Rectal smooth muscle tissue (tissue), 1 donor: Measurements from ENCODE around the gene L3MBTL4.
"Not testable (repeated sequence)": the region's sequence is repeated elsewhere in the genome, so short reads cannot be mapped to it uniquely, and the experiment has no call there.

Source experiments
- H3K27ac ChIP-seq: one replicate; pipeline ENCODE4 v1.7.0; 2013; ENCODE audit warnings: low read depth, low read length, inconsistent platforms
- H3K27me3 ChIP-seq: one replicate; pipeline ENCODE4 v1.7.0; 2013; ENCODE audit warnings: low read length; ENCODE audit not compliant: control insufficient read depth, insufficient read depth
- H3K36me3 ChIP-seq: one replicate; pipeline ENCODE4 v1.7.0; 2013; ENCODE audit warnings: low read length; ENCODE audit not compliant: control insufficient read depth, insufficient read depth
- H3K4me1 ChIP-seq: one replicate; pipeline ENCODE4 v1.7.0; 2013; ENCODE audit warnings: low read length; ENCODE audit not compliant: control insufficient read depth, insufficient read depth
- H3K4me3 ChIP-seq: one replicate; pipeline ENCODE4 v1.7.0; 2013; ENCODE audit warnings: low read length
- H3K9ac ChIP-seq: one replicate; pipeline ENCODE4 v1.7.0; 2013; ENCODE audit warnings: low read length

The L3MBTL4 gene

DNA sequence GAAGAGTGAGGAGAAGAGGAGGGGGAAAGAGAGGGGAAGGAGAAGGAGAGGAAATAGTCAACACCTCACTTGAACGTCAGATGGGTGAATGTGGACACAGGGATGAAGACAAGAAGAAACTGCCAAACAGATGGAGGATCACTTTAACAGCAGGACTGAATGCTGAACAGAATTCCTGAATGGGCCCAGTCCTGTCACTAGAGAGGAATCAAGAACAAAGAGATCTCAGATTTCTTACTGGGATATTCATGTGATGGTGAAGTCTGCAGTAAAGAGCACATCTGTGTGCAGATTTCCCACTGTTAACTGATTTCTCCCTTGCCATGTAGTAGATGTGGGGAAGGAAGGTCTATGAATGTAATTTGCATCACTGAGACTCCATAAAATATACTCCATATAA, 135.4 kb downstream of the L3MBTL4 start:
- H3K4me1 ChIP-seq = no peaks in the 10 kb centered on the region
- no peak overlapping the region for H3K4me3 ChIP-seq
- H3K36me3 ChIP-seq = no peaks in the 10 kb centered on the region
- H3K9ac ChIP-seq = no peak overlapping the region
- no peaks in the 10 kb centered on the region for H3K27me3 ChIP-seq
- no peak overlapping the region for H3K27ac ChIP-seq

DNA sequence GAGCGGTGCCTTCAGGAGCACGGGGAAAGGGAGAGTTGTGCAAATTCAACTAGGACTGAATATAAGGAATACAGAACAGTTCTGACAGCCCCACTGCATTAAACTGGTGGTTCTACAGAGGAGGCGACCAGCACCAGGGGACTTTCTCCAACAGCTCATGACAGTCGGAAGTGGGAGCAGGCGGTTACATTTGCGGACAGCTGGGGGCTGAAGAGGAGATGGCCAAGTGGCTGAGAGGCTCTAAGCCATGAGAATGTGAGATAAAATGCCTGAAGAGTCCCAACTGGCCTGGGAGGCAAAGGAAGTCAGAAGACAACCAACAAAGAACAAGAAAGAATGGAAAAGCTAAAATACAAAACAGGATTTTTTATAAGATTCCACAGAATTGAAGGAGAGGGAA, 141.3 kb downstream of the L3MBTL4 start:
- H3K9ac ChIP-seq = no peak overlapping the region
- H3K36me3 ChIP-seq = peaks cover 3% of the 10 kb centered on the region
- no peak overlapping the region for H3K27ac ChIP-seq
- no peak overlapping the region for H3K4me3 ChIP-seq
- H3K27me3 ChIP-seq = no peaks in the 10 kb centered on the region
- H3K4me1 ChIP-seq = no peaks in the 10 kb centered on the region

DNA sequence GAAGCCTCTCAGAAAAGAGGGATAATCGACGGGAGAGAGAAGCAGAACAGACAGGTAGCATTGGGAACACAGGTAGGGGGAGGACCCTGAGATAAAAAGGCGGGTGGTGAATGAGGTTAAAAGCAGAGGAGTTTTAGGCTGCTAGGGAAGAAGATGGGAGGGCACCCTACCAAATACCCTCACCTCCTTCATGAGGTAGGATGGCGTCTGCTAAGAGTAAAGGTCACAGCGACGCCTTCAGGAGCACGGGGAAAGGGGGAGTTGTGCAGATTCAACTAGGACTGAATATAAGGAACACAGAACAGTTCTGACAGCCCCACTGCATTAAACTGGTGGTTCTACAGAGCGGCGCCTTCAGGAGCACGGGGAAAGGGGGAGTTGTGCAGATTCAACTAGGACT, 142.6 kb downstream of the L3MBTL4 start:
- H3K4me1 ChIP-seq, H3K36me3 ChIP-seq, H3K4me3 ChIP-seq, H3K27me3 ChIP-seq, H3K27ac ChIP-seq, H3K9ac ChIP-seq: not testable (repeated sequence)

DNA sequence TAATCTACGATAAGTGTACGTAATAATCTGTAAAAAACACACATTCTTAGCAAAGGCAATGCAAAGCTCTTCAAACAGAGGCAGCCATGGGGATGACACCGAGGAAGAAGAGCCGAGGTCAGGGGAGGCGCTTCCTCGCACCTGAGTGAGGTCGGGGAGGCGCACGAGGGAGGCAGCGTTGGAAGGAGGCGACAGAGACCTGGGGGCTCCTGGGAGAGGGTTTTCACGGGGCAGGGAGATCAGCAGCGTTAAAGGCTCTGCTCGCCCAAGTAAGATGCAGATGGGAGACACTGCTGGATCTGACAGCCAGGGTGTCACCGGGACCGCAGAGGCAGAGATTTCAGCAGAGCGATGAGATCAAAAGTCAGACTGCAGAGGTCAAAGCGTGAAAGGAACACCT, 143.1 kb downstream of the L3MBTL4 start:
- H3K27ac ChIP-seq = no peak overlapping the region
- H3K36me3 ChIP-seq = peaks cover 3% of the 10 kb centered on the region
- H3K4me3 ChIP-seq = no peak overlapping the region
- no peaks in the 10 kb centered on the region for H3K4me1 ChIP-seq
- H3K9ac ChIP-seq = no peak overlapping the region
- H3K27me3 ChIP-seq = no peaks in the 10 kb centered on the region

DNA sequence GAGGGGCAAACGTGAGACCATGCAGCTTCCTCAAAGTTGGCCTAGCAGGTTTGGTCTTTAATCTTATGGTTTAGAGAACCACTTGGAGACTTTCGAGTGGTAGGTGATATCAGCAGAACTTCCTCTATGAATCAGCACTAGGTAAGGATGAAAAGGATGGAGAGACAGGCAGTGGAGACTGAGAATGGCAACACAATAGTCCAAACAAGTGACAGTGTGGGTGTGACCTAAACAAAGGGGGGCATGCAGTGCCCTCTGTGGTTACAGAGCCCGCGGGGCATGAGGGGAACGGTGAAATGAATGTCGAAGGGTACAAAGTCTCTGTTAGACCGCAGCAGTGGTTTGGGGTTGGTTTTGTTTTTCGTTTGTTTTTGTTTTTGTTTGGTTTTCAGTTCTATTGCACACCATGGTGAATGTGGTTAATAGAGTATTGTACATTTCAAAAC, 143.9 kb downstream of the L3MBTL4 start:
- H3K27ac ChIP-seq = no peak overlapping the region
- H3K36me3 ChIP-seq = peaks cover 3% of the 10 kb centered on the region
- no peak overlapping the region for H3K9ac ChIP-seq
- H3K27me3 ChIP-seq = no peaks in the 10 kb centered on the region
- no peaks in the 10 kb centered on the region for H3K4me1 ChIP-seq
- no peak overlapping the region for H3K4me3 ChIP-seq

DNA sequence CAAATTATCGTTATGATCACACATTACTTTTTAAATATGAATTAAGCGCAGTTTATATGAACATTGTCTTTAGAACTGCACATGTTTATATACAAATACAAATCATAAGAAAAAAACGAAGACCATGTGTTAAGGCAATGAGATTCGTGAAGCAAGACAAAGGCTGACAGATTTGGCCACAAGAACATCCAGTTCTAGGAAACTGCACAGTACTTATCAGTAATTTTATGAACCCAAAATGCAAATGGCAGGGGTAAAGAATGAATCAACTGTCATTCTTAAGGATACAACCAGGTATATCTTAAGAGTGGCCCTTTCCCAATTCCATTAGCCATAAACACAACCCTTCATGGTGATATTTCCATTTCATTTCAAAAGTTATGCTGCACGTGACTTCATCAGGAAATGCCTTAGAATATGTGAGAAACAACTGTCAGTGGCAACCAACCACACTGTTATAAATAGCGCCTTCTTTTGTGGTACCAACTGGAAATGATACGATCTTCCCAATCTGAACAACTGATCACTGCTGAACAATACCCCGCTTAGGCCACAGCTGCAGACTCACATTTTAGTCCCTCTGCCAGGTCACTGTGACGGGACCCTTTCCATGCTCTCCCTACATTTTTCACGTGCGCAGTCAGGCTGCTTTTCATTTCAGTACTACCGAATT, 144.9 kb downstream of the L3MBTL4 start:
- no peaks in the 10 kb centered on the region for H3K27me3 ChIP-seq
- H3K36me3 ChIP-seq = peaks cover 3% of the 10 kb centered on the region
- no peak overlapping the region for H3K4me3 ChIP-seq
- no peaks in the 10 kb centered on the region for H3K4me1 ChIP-seq
- H3K9ac ChIP-seq = no peak overlapping the region
- H3K27ac ChIP-seq = no peak overlapping the region

DNA sequence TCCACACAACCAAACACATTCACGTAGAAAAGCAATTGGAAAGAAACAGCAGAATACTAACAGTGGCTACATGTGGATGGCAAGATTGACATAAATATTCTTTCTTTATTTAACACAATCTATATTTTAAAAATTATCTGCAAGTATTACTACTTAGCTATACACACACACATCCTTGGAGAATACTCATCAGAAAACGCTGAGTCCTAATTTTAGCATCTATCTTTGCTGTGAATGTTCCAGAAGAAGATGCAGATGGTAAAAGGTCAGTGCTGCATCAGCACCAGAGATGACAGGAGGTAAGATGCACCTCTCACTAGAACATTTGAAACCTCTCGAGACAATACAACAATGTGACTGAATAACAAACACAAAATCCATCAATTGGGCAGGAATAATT, 148.5 kb downstream of the L3MBTL4 start:
- Histone ChIP-seq H3K36me3 (no peaks in the 10 kb centered on the region), H3K27me3 (no peaks in the 10 kb centered on the region), H3K4me1 (no peaks in the 10 kb centered on the region), H3K27ac (no peak overlapping the region), H3K4me3 (no peak overlapping the region), H3K9ac (no peak overlapping the region)

DNA sequence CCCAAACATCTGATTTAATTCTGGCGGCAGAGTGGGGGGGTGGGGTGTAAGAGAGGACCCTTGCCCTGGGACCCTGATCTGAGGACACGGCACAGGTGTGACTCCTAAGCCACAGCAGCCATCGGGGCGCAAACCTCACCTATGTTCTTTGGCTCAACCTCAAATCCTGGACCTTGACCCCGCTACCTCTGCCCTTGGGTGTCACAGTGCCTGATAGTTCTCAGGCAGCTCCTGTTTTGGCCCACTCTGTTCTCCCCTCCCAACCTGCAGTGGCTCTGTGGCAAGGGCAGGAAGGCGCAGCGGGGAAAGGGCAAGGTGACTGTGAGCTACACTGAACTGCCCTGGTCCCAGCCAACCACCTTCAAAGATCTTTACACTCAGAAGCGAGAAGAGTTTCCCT, 152.8 kb downstream of the L3MBTL4 start:
- H3K4me3 ChIP-seq = no peak overlapping the region
- H3K27ac ChIP-seq = no peak overlapping the region
- H3K27me3 ChIP-seq = no peaks in the 10 kb centered on the region
- H3K4me1 ChIP-seq = no peaks in the 10 kb centered on the region
- H3K9ac ChIP-seq = no peak overlapping the region
- H3K36me3 ChIP-seq = no peaks in the 10 kb centered on the region

DNA sequence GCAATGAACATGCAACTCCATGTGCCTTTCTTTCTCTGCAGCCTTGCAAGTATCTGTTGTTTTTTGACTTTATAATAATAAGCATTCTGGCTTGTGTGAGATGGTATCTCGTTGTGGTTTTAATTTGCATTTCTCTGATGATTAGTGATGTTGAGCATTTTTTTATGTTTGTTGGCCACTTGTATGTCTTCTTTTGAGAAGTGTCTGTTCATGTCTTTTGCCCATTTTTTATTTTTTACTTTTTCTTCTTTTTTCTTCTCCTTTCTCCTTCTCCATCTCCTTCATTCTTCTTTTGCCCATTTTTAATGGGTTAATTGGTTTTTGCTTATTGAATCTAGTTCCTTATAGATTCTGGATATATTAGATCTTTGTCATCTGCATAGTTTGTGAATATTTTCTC, 155.4 kb downstream of the L3MBTL4 start:
- not testable (repeated sequence) for H3K4me3 ChIP-seq, H3K4me1 ChIP-seq, H3K36me3 ChIP-seq, H3K27ac ChIP-seq, H3K9ac ChIP-seq, H3K27me3 ChIP-seq

DNA sequence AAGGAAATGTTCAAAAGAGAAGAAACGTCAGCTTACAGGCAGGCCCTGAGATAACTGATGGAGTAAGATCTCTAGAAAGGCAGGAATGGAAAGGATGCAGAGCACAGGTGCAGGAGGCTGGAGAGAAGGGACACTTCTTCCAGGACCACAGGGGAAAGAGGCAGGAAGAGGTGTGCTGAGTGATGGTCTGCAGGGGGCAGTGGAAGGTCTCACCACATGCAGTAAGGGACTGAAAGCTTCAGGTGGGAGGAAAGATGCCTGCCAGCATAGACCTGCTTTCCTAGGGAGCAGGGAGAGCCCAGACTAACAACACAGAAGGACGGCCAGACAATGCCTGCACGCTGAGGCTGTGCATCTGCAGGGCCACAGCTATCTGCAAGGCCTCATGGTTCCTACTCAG, 156.8 kb downstream of the L3MBTL4 start:
- Histone ChIP-seq H3K4me1 (no peaks in the 10 kb centered on the region), H3K27me3 (no peaks in the 10 kb centered on the region), H3K9ac (no peak overlapping the region), H3K27ac (no peak overlapping the region), H3K36me3 (no peaks in the 10 kb centered on the region), H3K4me3 (no peak overlapping the region)

DNA sequence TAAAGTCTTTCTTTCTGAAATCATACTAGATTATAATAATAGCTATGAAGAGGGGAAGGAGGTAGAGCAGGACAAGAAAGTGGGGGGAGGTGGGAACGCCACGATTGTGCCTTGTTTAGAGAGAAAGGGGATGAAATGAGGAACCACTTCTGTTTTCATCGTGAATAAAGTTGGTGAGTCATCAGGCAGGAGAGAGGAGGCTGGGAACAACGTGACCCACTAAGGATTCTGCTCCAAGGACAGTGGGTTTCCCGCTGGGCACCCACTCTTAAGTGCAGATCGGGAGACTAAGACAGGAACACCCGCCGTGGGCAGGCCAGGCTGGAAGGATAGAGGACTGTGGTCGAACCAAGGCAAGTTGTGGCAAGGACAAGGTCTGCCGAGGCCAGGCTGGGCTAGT, 158.2 kb downstream of the L3MBTL4 start:
- Histone ChIP-seq H3K27me3 (no peaks in the 10 kb centered on the region), H3K4me1 (no peaks in the 10 kb centered on the region), H3K36me3 (no peaks in the 10 kb centered on the region), H3K4me3 (no peak overlapping the region), H3K9ac (no peak overlapping the region), H3K27ac (no peak overlapping the region)

DNA sequence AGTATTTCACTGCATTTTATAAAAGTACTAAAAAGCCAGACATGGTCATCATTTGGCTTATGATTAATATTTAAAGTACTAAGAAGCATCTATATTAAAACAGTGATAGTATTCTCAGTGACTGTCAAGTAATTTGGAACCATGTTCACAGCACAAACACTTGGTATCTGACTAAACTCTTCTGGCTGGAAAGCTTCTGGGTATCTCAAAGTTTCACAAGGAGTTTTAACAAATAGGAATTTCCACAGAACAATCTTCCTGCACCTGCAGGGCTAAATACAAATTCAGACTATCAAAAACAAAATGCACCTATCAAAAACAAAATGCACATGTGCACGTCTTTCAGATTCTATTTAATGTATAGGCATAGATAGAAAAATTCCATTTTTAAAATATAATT, 158.8 kb downstream of the L3MBTL4 start:
- no peaks in the 10 kb centered on the region for H3K27me3 ChIP-seq
- H3K36me3 ChIP-seq = no peaks in the 10 kb centered on the region
- no peak overlapping the region for H3K9ac ChIP-seq
- no peaks in the 10 kb centered on the region for H3K4me1 ChIP-seq
- no peak overlapping the region for H3K4me3 ChIP-seq
- H3K27ac ChIP-seq = no peak overlapping the region

DNA sequence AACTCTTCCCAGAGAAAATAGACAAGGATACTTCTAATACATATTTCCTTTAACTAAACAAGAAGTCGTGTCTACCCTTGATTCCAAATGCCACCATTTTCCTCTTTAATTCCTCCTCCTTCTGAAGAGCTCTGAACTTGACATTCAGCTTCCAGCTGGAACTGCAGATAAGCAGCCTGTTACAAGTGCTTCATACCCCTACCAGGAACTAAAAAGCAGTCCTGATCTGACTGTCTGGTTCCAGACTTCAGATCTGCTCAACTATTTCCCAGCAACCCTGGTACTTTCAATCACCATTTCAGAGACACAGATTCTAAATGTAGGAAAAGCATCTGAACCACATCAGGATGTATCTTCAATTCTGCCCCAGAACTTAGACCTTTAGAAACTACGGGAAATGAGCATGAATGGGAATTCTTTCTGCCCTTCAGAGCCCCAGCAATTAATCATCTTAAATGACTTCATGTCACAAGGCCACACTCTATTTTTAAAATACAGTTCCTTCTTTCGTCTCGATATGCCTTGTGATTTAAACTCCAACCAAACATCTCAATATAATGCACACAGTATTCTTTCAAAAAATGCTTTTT, 159.5 kb downstream of the L3MBTL4 start:
- Histone ChIP-seq H3K9ac (no peak overlapping the region), H3K36me3 (no peaks in the 10 kb centered on the region), H3K4me1 (no peaks in the 10 kb centered on the region), H3K27me3 (no peaks in the 10 kb centered on the region), H3K27ac (no peak overlapping the region), H3K4me3 (no peak overlapping the region)
